Measurements from ENCODE around the gene HPS4. TPM values are rescaled to one million over a fixed set of nuclear protein-coding genes. Genes with fewer than 3 reads are reported as not detected.
"Not testable (repeated sequence)": the region's sequence is repeated elsewhere in the genome, so short reads cannot be mapped to it uniquely, and the experiment has no call there.

Gene HPS4
- total RNA-seq, result 36.1 TPM

GRCh38 chr22:26483439-26484359 lies at the start of gene HPS4, which contains the start of gene SRRD:
HPS4 (minus strand) TSS chr22:26483783; CDS start chr22:26481762, 2,021 bp downstream.
SRRD (plus strand) TSS chr22:26483877; CDS start chr22:26483891, 14 bp downstream.
- Histone ChIP-seq H3K36me3 (peaks cover 0 to 19% of the 10 kb centered on the region in 2 donors), H3K4me1 (peaks cover 67% of the 10 kb centered on the region), H3K4me3 (peak within 1 kb of the TSS; percentile 68 to 99), H3K27ac (peak within 1 kb of the TSS; percentile 98), H3K9me3 (no peaks in the 10 kb centered on the region), H3K27me3 (no peaks in the 10 kb centered on the region)
- no peak for DNase-seq (ENCODE audit: extremely low spot score in 2 of 2)
- intact Hi-C loops (cut with DNase I), result no loop called here
- TF ChIP-seq CTCF (IDR thresholded peaks at IDR 0.05) (peak in 1 of 3 experiments; percentile 28), POLR2AphosphoS5 (IDR thresholded peaks at IDR 0.05; ENCODE audit: insufficient read depth in 1 of 2, low read depth in 1 of 2) (peak; percentile 75 to 95), POLR2A (IDR thresholded peaks at IDR 0.05) (peak in 1 of 2 donors; percentile 84)

- no peak for DNase-seq (ENCODE audit: extremely low spot score in 2 of 2)
- Histone ChIP-seq H3K4me3 (no peak overlapping the region), H3K9me3 (no peaks in the 10 kb centered on the region), H3K4me1 (no peaks in the 10 kb centered on the region), H3K27me3 (no peaks in the 10 kb centered on the region), H3K36me3 (peaks cover 0 to 40% of the 10 kb centered on the region in 2 donors), H3K27ac (no peak overlapping the region)
- TF ChIP-seq POLR2AphosphoS5 (IDR thresholded peaks at IDR 0.05; ENCODE audit: insufficient read depth in 1 of 2, low read depth in 1 of 2) (peak in 1 of 2 donors; percentile 23), CTCF (IDR thresholded peaks at IDR 0.05) (no peak), POLR2A (IDR thresholded peaks at IDR 0.05) (no peak)
- intact Hi-C loops (cut with DNase I), result no loop called here
These were observed 45.8 kb upstream of the HPS4 start for GRCh38 chr22:26529345-26529744.

- H3K27ac ChIP-seq; intact Hi-C loops (cut with DNase I); H3K4me3 ChIP-seq; H3K9me3 ChIP-seq; H3K27me3 ChIP-seq; DNase-seq (ENCODE audit: extremely low spot score in 2 of 2); H3K4me1 ChIP-seq: not testable (repeated sequence)
- H3K36me3 ChIP-seq, result peaks cover 0 to 40% of the 10 kb centered on the region in 2 donors
These were observed 44.9 kb upstream of the HPS4 start for GRCh38 chr22:26528518-26528917.

GRCh38 chr22:26527574-26528465 lies 44.2 kb upstream of the HPS4 start:
- H3K36me3 ChIP-seq, result peaks cover 0 to 40% of the 10 kb centered on the region in 2 donors
- no peak overlapping the region for H3K27ac ChIP-seq
- intact Hi-C loops (cut with DNase I), result no loop called here
- no peak overlapping the region for H3K4me3 ChIP-seq
- H3K4me1 ChIP-seq, result no peaks in the 10 kb centered on the region
- DNase-seq (ENCODE audit: extremely low spot score in 2 of 2), result no peak
- H3K27me3 ChIP-seq, result no peaks in the 10 kb centered on the region
- H3K9me3 ChIP-seq, result no peaks in the 10 kb centered on the region
- TF ChIP-seq POLR2A (IDR thresholded peaks at IDR 0.05), result no peak
- TF ChIP-seq CTCF (IDR thresholded peaks at IDR 0.05), result no peak
- no peak for TF ChIP-seq POLR2AphosphoS5 (IDR thresholded peaks at IDR 0.05; ENCODE audit: insufficient read depth in 1 of 2, low read depth in 1 of 2)

- intact Hi-C loops (cut with DNase I), result no loop called here
- peaks cover 0 to 36% of the 10 kb centered on the region in 2 donors for H3K36me3 ChIP-seq
- H3K27me3 ChIP-seq, result no peaks in the 10 kb centered on the region
- H3K27ac ChIP-seq, result no peak overlapping the region
- H3K9me3 ChIP-seq, result no peaks in the 10 kb centered on the region
- DNase-seq (ENCODE audit: extremely low spot score in 2 of 2), result no peak
- TF ChIP-seq CTCF (IDR thresholded peaks at IDR 0.05), result no peak
- TF ChIP-seq POLR2AphosphoS5 (IDR thresholded peaks at IDR 0.05; ENCODE audit: insufficient read depth in 1 of 2, low read depth in 1 of 2), result no peak
- no peak for TF ChIP-seq POLR2A (IDR thresholded peaks at IDR 0.05)
- no peak overlapping the region for H3K4me3 ChIP-seq
- no peaks in the 10 kb centered on the region for H3K4me1 ChIP-seq
These were observed 43.6 kb upstream of the HPS4 start for GRCh38 chr22:26527167-26527566.
